Measurements from ENCODE around the gene CYB561.

DNA sequence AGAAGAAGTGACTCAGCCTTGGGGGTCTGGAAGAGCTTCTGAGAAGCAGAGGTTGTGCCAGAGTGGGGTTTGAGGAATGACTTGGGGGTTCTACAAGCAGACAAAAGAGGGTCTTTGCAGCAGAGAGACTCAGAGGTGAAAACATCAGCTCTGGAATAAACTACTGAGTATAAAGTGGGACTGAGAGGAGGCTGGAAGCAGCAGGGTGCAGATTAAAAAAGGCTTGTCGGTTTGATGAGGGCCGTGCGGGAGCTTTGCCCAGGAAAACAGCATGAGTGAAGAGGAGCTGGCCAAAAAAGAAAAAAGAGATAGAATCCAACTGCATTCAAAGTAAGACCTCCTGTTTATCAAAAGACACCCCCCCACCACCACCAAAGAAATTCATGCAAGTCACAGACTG lies 17.7 kb upstream of the CYB561 start:
- TF ChIP-seq POLR2A (IDR thresholded peaks at IDR 0.05) = no peak
- TF ChIP-seq, protein P1, sequence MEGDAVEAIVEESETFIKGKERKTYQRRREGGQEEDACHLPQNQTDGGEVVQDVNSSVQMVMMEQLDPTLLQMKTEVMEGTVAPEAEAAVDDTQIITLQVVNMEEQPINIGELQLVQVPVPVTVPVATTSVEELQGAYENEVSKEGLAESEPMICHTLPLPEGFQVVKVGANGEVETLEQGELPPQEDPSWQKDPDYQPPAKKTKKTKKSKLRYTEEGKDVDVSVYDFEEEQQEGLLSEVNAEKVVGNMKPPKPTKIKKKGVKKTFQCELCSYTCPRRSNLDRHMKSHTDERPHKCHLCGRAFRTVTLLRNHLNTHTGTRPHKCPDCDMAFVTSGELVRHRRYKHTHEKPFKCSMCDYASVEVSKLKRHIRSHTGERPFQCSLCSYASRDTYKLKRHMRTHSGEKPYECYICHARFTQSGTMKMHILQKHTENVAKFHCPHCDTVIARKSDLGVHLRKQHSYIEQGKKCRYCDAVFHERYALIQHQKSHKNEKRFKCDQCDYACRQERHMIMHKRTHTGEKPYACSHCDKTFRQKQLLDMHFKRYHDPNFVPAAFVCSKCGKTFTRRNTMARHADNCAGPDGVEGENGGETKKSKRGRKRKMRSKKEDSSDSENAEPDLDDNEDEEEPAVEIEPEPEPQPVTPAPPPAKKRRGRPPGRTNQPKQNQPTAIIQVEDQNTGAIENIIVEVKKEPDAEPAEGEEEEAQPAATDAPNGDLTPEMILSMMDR (IDR thresholded peaks at IDR 0.05 in 4 of 5, conservative IDR thresholded peaks at IDR 0.05 in 1 of 5) = no peak
